H1 (cell line): ENCODE results near the gene ETV5. TPM values are rescaled to one million over a fixed set of nuclear protein-coding genes. Genes with fewer than 3 reads are reported as not detected.

Experiments
- BCL11A ChIP-seq, 2 experiments: IDR thresholded peaks; one replicate each; pipeline ENCODE4 v1.6.1; 2011; ENCODE audit warnings: low read depth in 2 of 2, low read length in 2 of 2, mild to moderate bottlenecking in 2 of 2
- CTBP2 ChIP-seq: IDR thresholded peaks from 2 replicates; pipeline ENCODE4 v1.7.0; 2011; ENCODE audit warnings: borderline replicate concordance, mild to moderate bottlenecking, moderate library complexity, mixed read lengths, low read length; ENCODE audit not compliant: insufficient read depth, insufficient read length
- EGR1 ChIP-seq: IDR thresholded peaks from 2 replicates; pipeline ENCODE4 v1.6.1; 2011; ENCODE audit warnings: low read depth, low read length, borderline replicate concordance
- POLR2A ChIP-seq, 2 experiments: IDR thresholded peaks; 1 replicate in 1 of 2; 2 replicates in 1 of 2; pipeline ENCODE4 v1.6.1; 2011; ENCODE audit warnings: low read depth in 2 of 2, low read length in 2 of 2, mild to moderate bottlenecking in 2 of 2; ENCODE audit errors: control extremely low read depth in 1 of 2
- POU5F1 ChIP-seq: IDR thresholded peaks from 2 replicates; pipeline ENCODE4 v1.6.1; 2011; ENCODE audit warnings: low read depth, mild to moderate bottlenecking, low read length, moderate library complexity
- polyA plus RNA-seq, 7 experiments: library from polyadenylated mRNA; depleted of rRNA in 3 of 7; stranded (reverse) in 5 of 7; unstranded in 2 of 7; fragments of >200 nt in 5 of 7; fragments of 200-250 nt in 2 of 7; gene quantifications; 1 replicate in 5 of 7; 2 replicates in 1 of 7; 4 replicates in 1 of 7; pipeline versions ENCODE4 v1.2.1 to v1.2.3, GENCODE V29; 2011 to 2013; ENCODE audit warnings: missing spikeins in 2 of 7, mixed read lengths in 2 of 7
- total RNA-seq: library from RNA; stranded (reverse); fragmentation: NEBNext Ultra II Directional; extraction: Animal tissue kit (Norgen Biotek cat#: 25700); gene quantifications from 2 replicates; pipeline ENCODE4 v1.2.1, GENCODE V29; 2021
- TF ChIP-seq, protein P1 (sequence below): IDR thresholded peaks from 2 replicates; pipeline ENCODE4 v1.6.1; 2012; ENCODE audit warnings: inconsistent platforms

The ETV5 gene
- total and polyA plus RNA-seq, 2 of the 8 experiments (the other 6 are each of a cell fraction or from before 2014, with no cell fraction given), result 13.1 to 36.9 TPM

DNA sequence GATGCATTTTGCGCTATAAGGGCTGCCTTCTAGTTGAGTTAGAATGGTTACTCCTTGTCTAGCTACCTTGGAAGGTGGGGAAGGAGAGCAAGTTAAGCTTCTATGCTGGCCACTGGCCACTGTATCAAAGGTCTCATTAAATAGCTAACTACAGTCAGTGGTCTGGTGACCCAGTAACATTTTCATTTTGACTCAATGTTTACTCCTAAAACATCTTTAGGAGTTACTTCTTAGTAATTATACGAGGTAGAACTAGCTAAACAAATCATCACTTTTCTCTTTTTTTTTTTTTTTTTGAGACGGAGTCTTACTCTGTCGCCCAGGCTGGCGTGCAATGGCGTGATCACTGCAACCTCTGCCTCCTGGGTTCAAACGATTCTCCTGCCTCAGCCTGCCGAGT lies 26.7 kb downstream of the ETV5 start (continued):
- TF ChIP-seq CTBP2 (no peak), POU5F1 (no peak), POLR2A (IDR thresholded peaks at IDR 0.05; ENCODE audit: control extremely low read depth in 1 of 2, low read depth in 2 of 2, low read length in 2 of 2) (no peak), EGR1 (no peak), BCL11A (IDR thresholded peaks at IDR 0.05; ENCODE audit: low read depth in 2 of 2, low read length in 2 of 2) (no peak)
- TF ChIP-seq, protein P1, sequence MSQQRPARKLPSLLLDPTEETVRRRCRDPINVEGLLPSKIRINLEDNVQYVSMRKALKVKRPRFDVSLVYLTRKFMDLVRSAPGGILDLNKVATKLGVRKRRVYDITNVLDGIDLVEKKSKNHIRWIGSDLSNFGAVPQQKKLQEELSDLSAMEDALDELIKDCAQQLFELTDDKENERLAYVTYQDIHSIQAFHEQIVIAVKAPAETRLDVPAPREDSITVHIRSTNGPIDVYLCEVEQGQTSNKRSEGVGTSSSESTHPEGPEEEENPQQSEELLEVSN, result no peak
